Adipocyte (in vitro differentiated cells): ENCODE measurements around the gene DDA1.
A peak's percentile ranks its signal among the peaks of the same experiment; 100 is the strongest.

Experiments
- DNase-seq: peaks from one replicate; pipeline ENCODE4 v3.0.0-alpha.2; 2015; ENCODE audit warnings: low read depth
- H3K27me3 ChIP-seq: replicated peaks from 2 replicates; pipeline ENCODE4 v1.7.0; 2013; ENCODE audit warnings: mild to moderate bottlenecking, low read length, moderate library complexity; ENCODE audit not compliant: control insufficient read depth, insufficient read depth
- H3K36me3 ChIP-seq: 2 replicates; pipeline ENCODE4 v1.7.0; 2013; ENCODE audit warnings: low read length, mild to moderate bottlenecking, moderate library complexity; ENCODE audit not compliant: control insufficient read depth, insufficient read depth, severe bottlenecking
- H3K4me1 ChIP-seq: 2 replicates; pipeline ENCODE4 v1.7.0; 2013; ENCODE audit warnings: mild to moderate bottlenecking, low read length, moderate library complexity; ENCODE audit not compliant: control insufficient read depth, insufficient read depth
- H3K4me3 ChIP-seq: 2 replicates; pipeline ENCODE4 v1.7.0; 2013; ENCODE audit warnings: mild to moderate bottlenecking, low read length, moderate library complexity
- H3K9ac ChIP-seq: 2 replicates; pipeline ENCODE4 v1.7.0; 2013; ENCODE audit warnings: mild to moderate bottlenecking, low read length, moderate library complexity
- H3K9me3 ChIP-seq: 2 replicates; pipeline ENCODE4 v1.7.0; 2013; ENCODE audit warnings: mild to moderate bottlenecking, low read length, moderate library complexity; ENCODE audit not compliant: control insufficient read depth

DDA1 gene

DNA sequence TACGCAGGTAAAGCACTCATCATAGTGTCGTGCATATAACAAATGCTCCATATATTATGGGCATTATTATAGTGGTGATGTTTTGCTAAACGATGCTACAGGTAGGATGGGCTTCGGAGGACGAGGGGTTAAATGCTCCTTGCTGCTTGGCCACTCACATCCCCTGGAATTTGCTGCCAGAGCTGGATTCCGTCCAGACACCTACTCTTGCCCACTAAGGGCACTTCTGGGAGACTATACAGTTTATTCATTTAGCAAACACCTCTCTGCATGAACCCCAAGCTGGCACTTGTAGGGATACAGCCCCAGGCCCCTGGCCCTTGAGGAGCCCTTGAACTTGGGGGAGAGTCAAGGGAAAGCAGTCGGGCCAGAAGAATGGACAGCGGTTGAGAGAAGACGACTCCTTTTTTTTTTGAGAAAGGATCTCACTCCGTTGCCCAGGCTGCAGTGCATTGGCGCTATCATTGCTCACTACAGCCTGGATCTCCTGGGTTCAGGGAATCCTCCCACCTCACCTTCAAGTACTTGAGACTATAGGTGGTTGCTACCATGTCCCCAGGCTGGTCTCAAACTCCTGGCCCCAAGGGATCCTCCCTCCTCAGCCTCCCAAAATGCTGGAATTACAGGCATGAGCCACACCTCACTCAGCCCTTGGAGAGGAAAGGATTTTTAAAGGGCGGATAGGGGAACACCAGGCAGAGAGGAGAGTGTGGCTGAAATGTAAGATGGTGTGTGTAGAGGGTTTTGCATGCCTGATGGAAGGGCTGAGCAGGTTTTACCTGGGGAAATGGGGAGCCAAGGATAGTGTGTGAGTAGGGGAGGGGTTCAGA, 4.8 kb upstream of the DDA1 start:
- peak overlapping the region; percentile 95 for H3K9ac ChIP-seq
- no peaks in the 10 kb centered on the region for H3K36me3 ChIP-seq
- no peak for DNase-seq
- peaks cover 31% of the 10 kb centered on the region for H3K4me1 ChIP-seq
- H3K27me3 ChIP-seq, result no peaks in the 10 kb centered on the region
- no peaks in the 10 kb centered on the region for H3K9me3 ChIP-seq
- peak overlapping the region; percentile 92 for H3K4me3 ChIP-seq

DNA sequence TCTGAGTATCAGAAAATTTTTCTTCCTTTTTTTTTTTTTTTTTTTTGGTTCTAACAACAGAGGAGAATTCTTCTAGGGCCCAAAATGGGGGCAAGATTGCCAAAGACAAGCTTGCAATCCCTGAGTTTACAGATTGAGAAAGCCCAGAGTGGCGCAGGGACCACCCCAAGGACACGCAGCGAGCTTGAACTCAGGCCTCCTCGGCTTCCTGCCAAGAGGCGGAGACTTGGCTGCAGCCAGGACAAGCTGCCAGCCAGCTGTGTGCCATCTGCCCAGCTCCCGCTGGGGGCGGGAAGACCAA, 4.2 kb upstream of the DDA1 start:
- Histone ChIP-seq H3K9me3 (no peaks in the 10 kb centered on the region), H3K27me3 (no peaks in the 10 kb centered on the region), H3K36me3 (no peaks in the 10 kb centered on the region), H3K4me1 (peaks cover 33% of the 10 kb centered on the region), H3K9ac (peak overlapping the region; percentile 95), H3K4me3 (peak overlapping the region; percentile 92)
- no peak for DNase-seq

DNA sequence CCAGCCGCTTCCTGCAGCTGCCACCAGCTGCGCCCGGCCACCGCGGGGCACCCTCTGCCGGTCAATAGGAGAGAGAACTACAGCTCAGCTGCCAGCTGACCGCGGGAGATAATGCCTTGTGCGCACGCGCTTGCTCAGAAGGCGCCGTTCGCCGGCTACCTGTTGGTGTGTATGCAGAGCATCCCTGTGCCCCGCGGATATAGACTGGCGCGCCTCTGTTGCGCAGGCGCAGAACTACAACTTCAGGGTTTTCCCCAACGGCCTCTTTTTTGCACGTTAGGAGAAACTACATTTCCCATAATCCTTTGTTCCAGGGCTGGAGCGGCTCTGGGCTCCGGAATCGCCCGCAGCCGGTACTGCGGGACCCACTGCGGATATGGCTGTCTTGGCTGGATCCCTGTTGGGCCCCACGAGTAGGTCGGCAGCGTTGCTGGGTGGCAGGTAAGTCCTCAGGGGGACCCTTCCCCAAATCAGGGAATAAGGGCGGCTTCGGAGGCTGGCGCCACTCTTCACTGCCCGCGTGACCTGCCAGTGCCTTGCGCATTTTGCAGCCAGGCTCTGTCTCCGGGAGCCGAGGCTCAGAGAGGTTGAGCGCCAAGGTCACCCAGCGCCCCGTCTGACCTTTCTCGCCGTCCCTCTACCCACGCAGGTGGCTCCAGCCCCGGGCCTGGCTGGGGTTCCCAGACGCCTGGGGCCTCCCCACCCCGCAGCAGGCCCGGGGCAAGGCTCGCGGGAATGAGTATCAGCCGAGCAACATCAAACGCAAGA, 3.7 kb upstream of the DDA1 start, which contains the start of gene MRPL34:
MRPL34 (plus strand) TSS at position 356 of the 768 bp plus-strand sequence; CDS start at position 377, 21 bp downstream.
- no peaks in the 10 kb centered on the region for H3K36me3 ChIP-seq
- H3K27me3 ChIP-seq, result no peaks in the 10 kb centered on the region
- H3K9ac ChIP-seq, result peak within 1 kb of the TSS; percentile 95
- H3K9me3 ChIP-seq, result no peaks in the 10 kb centered on the region
- peak within 1 kb of the TSS; percentile 92 for H3K4me3 ChIP-seq
- DNase-seq, result peak; percentile 98
- H3K4me1 ChIP-seq, result peaks cover 39% of the 10 kb centered on the region

DNA sequence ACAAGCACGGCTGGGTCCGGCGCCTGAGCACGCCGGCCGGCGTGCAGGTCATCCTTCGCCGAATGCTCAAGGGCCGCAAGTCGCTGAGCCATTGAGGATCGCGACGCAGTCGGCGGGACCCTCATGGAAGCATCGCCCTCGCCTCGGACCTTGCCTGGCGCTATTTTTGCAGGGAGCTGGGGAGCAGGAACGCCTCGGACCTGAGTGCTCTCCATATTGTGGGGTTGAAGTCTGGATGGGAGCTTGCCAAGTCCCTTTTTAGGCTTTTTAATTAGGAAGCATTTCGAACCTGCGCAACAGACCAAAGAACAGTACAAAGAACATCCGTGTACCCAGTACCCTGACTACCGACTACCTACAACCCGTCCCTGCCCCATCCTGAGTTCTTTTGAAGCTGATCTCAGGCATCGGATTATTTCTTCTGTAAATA, 3.1 kb upstream of the DDA1 start:
- Histone ChIP-seq H3K4me3 (peak overlapping the region; percentile 92), H3K36me3 (no peaks in the 10 kb centered on the region), H3K9ac (peak overlapping the region; percentile 95), H3K4me1 (peaks cover 43% of the 10 kb centered on the region), H3K27me3 (no peaks in the 10 kb centered on the region), H3K9me3 (no peaks in the 10 kb centered on the region)
- no peak for DNase-seq

DNA sequence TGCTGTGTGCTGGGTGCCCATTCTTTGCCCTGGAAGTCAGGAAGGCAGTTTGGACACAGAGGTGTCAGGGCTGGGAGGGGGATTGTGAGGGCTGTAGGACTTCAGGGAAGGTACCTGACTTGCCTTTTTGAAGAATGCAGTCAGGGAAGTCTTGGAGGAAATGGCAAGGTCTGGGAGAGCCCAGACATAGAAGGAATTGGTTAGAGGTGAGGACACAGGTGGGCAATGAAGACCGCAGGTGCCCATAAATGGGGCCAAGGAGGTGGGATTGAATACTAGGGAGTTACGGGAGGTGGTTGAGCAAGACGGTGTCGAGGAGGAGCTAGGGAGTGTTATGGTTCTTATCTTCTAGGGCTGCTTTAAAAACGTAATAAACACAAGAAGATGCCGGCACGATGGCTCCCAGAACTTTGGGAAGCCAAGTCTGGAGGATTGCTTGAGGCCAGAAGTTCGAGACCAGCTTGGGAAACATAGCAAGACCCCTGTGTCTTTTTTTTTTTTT, 1.4 kb upstream of the DDA1 start:
- H3K9ac ChIP-seq, result no peak overlapping the region
- DNase-seq, result no peak
- H3K27me3 ChIP-seq, result no peaks in the 10 kb centered on the region
- H3K4me3 ChIP-seq, result no peak overlapping the region
- no peaks in the 10 kb centered on the region for H3K9me3 ChIP-seq
- no peaks in the 10 kb centered on the region for H3K36me3 ChIP-seq
- H3K4me1 ChIP-seq, result peaks cover 53% of the 10 kb centered on the region

DNA sequence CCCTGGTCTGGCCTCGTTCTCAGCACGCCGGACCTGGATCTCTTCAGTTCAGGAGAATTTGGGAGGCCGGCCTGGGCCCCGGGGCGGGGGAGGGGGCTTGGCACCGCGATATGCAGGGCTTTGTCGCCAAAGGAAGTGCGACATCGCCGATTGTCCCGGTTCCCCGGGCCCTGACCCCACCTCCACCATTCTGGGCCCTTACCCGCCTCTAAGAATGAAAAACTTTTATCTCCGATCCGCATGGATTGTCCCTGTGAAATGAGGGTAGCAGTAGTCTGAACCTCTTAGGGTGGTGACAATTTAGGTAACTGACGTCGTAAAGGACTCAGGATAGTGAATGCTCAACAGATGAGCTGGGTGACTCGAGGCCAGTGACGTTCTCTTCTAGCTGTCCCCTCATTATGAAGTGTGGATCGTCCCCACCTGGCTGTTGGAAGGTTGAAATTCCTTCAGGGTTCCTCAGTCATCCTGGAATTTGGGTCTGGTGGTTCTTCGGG, 650 bp downstream of the DDA1 start:
- Histone ChIP-seq H3K4me1 (peaks cover 37% of the 10 kb centered on the region), H3K27me3 (no peaks in the 10 kb centered on the region), H3K4me3 (peak overlapping the region; percentile 98), H3K9ac (peak overlapping the region; percentile 97), H3K9me3 (no peaks in the 10 kb centered on the region), H3K36me3 (peaks cover 16% of the 10 kb centered on the region)
- DNase-seq, result peak; percentile 35

DNA sequence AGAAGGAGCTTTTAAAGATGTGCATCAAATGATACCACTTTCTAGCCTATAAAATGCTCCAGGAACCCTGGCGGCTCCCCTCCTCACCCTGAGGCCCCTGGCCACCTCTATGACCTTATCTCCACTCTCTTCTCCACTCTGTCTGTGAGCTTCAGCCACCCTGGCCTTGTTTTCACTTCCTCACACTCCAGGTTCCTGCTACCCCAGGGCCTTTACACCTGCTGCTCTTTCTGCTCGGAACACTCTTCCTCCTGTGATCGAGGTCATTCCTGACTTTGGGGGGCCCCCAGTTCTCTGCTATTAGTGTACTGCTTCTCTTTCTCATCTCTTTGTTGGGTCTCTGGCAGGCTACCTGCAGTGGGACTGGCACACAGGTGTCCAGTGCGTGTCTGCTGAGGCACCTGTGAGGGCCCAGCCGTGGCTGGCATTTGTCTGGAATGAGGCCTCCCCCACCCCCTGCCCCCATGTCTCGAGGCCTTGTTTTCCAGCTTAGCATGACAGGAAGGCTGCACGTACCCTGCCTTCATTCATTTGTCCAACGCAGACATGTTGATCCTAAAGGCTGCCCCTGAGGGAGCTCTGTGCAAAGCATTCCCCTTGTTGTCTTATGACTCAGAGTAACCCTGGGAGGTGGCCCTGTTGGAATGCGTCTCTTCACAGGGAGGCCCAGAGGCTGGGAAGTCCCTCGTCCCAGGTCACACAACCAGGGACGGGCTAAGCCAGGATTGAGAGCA, 2.3 kb downstream of the DDA1 start:
- H3K9ac ChIP-seq, result peak overlapping the region; percentile 60
- DNase-seq, result peak; percentile 76
- H3K9me3 ChIP-seq, result no peaks in the 10 kb centered on the region
- peaks cover 25% of the 10 kb centered on the region for H3K36me3 ChIP-seq
- H3K4me1 ChIP-seq, result peaks cover 29% of the 10 kb centered on the region
- peak overlapping the region; percentile 67 for H3K4me3 ChIP-seq
- H3K27me3 ChIP-seq, result no peaks in the 10 kb centered on the region

DNA sequence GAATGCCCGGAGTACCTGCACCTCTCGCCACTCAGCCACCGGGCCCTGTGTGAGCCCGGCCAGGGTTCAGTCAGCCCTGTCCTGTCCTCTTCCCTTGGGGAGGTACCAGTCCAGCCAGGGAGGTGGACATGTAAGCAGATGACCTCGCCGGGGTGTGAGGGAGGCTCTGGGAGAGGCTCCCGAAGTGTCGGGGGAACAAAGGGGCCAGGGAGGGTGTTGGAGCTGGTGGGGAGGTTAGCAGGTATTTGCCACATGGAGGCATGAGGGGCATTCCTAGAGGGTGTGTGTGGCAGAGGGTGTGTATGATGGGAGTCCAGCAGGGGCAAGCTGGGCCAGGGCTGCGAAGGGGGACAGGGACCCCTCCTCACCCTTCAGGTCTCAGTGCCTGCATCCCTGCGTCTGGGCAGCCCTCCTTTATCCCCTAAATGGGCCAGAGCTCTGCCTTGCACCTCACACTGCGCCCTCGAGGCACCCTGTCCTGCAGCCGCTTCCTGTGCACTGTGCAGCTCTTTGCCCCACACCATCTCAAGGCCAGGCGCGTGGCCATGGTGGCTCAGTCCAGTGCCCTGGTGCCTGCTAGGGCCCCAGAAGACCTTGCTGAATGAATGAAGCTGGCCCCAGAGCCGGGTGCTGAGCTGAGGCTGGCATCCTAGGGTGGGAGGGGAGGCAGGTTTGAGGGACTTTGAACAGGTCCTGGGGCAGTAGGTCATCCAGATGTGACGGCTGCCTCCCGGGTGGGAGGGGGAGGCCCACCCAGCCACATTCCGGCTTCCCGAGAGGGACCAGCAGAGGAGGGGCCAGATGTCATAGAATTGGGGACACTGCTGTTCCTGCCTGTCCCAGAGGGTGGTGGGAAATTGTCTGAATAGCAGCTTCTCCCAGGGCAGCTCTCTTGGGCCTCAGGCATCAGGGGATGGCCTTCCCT, 3.1 kb downstream of the DDA1 start:
- Histone ChIP-seq H3K4me3 (peak overlapping the region; percentile 67), H3K4me1 (peaks cover 26% of the 10 kb centered on the region), H3K36me3 (peaks cover 25% of the 10 kb centered on the region), H3K9ac (peak overlapping the region; percentile 60), H3K9me3 (no peaks in the 10 kb centered on the region), H3K27me3 (no peaks in the 10 kb centered on the region)
- DNase-seq, result no peak

DNA sequence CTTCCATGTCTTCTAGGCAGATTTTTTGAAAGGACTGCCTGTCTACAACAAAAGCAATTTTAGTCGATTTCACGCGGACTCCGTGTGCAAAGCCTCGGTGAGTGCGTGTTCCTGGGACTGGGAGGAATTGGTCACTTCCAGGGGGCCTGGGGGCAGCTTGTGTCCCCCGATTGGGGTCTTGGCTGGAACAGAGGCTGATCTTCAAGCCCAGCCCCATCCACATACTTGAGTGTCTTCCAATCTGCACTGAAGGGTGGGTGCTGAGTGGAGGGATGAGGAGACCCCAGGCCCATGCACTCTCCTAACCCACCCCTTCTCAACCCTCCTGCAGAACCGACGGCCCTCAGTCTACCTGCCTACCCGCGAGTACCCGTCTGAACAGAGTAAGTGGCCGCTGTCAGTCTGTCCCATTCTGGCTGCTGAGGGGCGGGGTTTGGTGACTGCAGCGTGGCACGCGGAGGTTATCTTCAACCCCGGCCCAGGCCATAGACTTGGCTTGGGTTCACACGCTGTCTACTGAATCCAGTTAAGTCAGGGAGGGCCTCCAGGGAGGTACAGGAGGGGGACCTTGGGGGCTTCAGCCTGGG, 4.7 kb downstream of the DDA1 start:
- H3K27me3 ChIP-seq, result no peaks in the 10 kb centered on the region
- peaks cover 28% of the 10 kb centered on the region for H3K36me3 ChIP-seq
- H3K9me3 ChIP-seq, result no peaks in the 10 kb centered on the region
- H3K4me3 ChIP-seq, result no peak overlapping the region
- peaks cover 26% of the 10 kb centered on the region for H3K4me1 ChIP-seq
- no peak overlapping the region for H3K9ac ChIP-seq
- DNase-seq, result no peak

DNA sequence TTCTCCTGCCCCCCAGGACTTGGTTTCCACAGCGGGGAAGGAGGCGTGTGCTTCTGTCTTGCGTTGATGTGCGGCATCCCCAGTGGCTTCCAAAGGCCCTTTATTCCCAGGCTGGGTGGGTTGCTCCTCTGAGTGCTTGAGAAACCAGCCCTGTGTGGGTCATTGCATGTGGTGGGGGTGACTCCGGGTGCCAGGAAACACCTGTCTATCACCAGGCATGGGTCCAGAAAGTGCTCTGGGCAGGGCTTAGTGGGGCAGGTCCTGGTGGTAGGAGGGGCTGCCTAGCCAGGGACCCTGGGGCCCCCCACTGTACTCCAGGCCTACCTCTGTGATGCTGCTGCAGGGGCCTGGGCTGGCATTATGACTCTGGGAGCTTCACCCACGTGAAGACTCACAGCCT, 9.6 kb downstream of the DDA1 start:
- no peaks in the 10 kb centered on the region for H3K9me3 ChIP-seq
- H3K36me3 ChIP-seq, result peaks cover 53% of the 10 kb centered on the region
- H3K4me1 ChIP-seq, result peaks cover 16% of the 10 kb centered on the region
- H3K4me3 ChIP-seq, result no peak overlapping the region
- no peak for DNase-seq
- H3K9ac ChIP-seq, result no peak overlapping the region
- no peaks in the 10 kb centered on the region for H3K27me3 ChIP-seq
